NCI-H1930 (cell line): Measurements from ENCODE around the gene NDUFA13.
A peak's percentile ranks its signal among the peaks of the same experiment; 100 is the strongest.

Experiments
- DNase-seq, 2 experiments: peaks; one replicate each; lab custom pipeline; 2025; lab: John Stamatoyannopoulos, UW

The NDUFA13 gene

GRCh38 chr19:19533841-19534240 is 17.8 kb downstream of the NDUFA13 start:
- DNase-seq: no peak

- DNase-seq: no peak
Measured at GRCh38 chr19:19534556-19535265, 18.7 kb downstream of the NDUFA13 start.

- no peak for DNase-seq
Measured at GRCh38 chr19:19535311-19536191, 19.5 kb downstream of the NDUFA13 start.

- DNase-seq: peak in 1 of 2 experiments; percentile 20
Measured at GRCh38 chr19:19537075-19538048, 21.3 kb downstream of the NDUFA13 start.

- peak in 1 of 2 experiments; percentile 40 for DNase-seq
Measured at GRCh38 chr19:19538061-19538784, 22.2 kb downstream of the NDUFA13 start, which contains the start of gene CILP2. Gene CILP2, plus strand, starts transcription at chr19:19538265. Its CDS starts 85 bp downstream, at chr19:19538350.

- no peak for DNase-seq
Measured at GRCh38 chr19:19538785-19539166, 22.8 kb downstream of the NDUFA13 start.

GRCh38 chr19:19539698-19540063 is 23.7 kb downstream of the NDUFA13 start:
- DNase-seq: no peak

- peak; percentile 24 to 37 for DNase-seq
Measured at GRCh38 chr19:19540064-19540714, 24.2 kb downstream of the NDUFA13 start.

GRCh38 chr19:19540715-19541515 is 24.9 kb downstream of the NDUFA13 start:
- DNase-seq: peak; percentile 71 to 76

GRCh38 chr19:19541616-19542015 is 25.6 kb downstream of the NDUFA13 start:
- DNase-seq: no peak

- no peak for DNase-seq
Measured at GRCh38 chr19:19542507-19542906, 26.5 kb downstream of the NDUFA13 start.

GRCh38 chr19:19543101-19543500 is 27.1 kb downstream of the NDUFA13 start:
- no peak for DNase-seq

- DNase-seq: no peak
Measured at GRCh38 chr19:19543640-19544039, 27.6 kb downstream of the NDUFA13 start.

GRCh38 chr19:19544257-19544953 is 28.4 kb downstream of the NDUFA13 start:
- no peak for DNase-seq

GRCh38 chr19:19544954-19545591 is 29.0 kb downstream of the NDUFA13 start:
- DNase-seq: no peak

GRCh38 chr19:19545707-19546106 is 29.7 kb downstream of the NDUFA13 start:
- no peak for DNase-seq

GRCh38 chr19:19546751-19547162 is 30.7 kb downstream of the NDUFA13 start:
- DNase-seq: no peak

- no peak for DNase-seq
Measured at GRCh38 chr19:19547674-19548336, 31.8 kb downstream of the NDUFA13 start.
